Activated CD4-positive, alpha-beta T cell treated with anti-CD3 and anti-CD28 coated beads, Interleukin-2, amount 50 U/mL, for 16 hours (primary cell): ENCODE data around the gene SH3RF1.

Experiments
- DNase-seq: peaks from one replicate; pipeline ENCODE4 v3.0.0-alpha.2; 2020

The SH3RF1 gene

DNA sequence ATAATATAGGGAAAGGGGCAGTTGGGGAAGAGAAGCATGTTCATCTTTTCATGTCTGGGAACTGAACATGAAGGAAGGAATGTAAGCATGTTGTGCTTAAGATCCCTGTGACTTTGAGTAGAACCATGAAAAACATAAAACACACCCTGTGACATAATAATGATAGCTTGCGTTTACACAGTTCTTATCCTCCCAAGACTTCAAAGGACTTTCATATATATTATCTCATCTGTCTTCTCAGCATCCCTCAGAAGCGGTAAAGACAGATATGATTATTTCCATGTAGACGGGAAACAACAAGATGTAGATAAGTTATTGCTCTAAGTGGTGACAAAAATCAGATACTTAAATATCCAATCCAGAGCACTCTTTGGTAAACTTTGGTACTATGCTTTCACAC lies 3.3 kb upstream of the SH3RF1 start:
- DNase-seq: no peak

- no peak for DNase-seq
Observed at GRCh38 chr4:169272265-169272886, 1.6 kb upstream of the SH3RF1 start.

DNA sequence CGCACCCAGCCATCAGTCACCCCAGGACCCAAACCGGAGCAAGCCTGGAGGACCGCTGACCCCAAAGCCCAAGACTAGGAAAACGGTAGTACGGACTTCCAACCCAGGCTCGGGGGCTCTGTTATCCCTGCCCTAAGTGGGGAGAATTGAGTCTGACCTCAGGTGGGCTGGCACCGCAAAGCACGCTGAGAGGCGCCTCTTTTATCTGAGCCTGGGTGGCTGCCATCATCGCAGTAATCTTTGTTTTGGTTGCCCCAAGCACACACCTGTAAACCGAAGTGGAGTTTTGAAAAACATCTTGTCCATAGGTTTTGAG lies 894 bp upstream of the SH3RF1 start:
- no peak for DNase-seq

DNA sequence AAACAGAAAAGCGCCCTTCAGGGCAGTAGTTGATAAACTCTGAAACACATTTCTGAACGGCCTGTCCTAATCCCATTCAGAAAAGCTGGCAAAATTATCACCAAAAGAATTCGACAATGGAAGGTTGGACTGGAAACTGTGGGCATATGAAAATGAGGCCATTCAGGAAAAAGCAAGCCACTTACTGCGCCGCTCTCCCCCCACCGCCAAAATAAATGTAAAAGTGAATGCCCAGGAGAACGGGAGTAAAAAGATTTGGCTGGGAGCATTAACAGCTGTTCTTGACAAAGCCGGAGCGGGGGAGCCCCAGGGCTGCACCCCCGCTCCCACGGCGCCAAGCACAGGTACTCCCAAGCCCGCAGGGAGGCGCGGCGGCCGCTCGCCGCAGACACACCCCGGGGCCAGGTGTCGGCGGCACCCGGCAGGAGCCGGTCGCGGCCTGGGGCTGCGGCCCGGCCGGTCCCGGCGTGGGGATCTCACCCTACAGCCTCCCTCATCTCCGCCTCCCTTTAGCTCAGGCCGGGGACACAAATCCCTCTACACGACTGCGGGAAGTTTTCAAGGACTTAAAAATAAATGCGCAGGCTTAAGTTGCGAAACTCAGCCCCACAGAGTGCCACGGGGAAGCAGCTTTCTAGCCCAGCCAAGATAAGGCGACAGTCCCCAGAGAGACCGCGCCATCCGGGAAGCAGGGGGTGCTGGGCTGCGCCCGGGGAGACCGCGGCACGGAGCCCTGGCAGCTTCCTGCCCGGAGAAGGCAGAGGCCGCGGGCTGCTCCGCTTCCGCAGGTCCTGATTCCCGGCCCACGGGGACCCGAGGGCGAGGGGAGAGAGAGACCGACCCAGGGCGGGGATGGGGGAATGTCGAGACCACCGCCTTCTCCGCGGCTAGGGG lies 593 bp downstream of the SH3RF1 start:
- DNase-seq: peak; percentile 18

GRCh38 chr4:169268951-169269760 lies 1.6 kb downstream of the SH3RF1 start:
- no peak for DNase-seq

DNA sequence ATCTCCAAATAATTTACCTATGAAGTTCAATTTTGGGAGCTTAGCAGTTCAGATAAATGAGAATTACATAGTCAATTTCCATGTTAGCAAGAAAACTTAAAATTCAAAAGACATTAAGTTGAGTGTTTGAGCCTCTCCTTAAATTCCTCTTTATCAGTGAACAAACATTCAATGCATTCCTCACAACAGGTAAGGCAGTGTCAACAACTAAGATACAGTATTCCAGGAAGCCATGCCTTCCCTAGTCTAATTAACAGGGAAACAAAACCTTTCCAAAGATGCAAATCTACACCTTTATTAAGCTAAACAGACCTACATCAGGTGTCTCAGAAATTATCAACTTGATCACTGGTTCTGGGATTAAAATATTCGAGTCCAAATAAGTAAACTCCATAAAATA lies 3.7 kb downstream of the SH3RF1 start:
- DNase-seq: no peak

DNA sequence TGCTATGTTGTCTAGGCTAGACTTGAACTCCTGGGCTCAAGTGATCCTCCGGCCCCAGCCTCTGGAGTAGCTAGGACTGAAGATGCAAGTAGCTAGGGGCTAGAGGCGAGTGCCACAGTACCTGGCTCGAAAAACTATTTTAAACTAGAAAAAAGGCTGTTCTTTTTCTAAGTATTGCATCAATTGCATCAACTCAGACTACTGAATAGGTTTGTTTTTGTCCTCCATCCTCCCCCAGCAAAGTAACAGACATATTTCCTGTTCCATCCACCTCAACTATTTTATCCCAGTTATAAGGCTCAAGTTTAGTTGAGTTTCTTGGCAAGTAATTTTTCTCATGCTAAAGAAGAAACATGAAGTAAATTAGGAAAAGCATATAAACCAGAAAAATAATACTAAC lies 4.1 kb downstream of the SH3RF1 start:
- no peak for DNase-seq

DNA sequence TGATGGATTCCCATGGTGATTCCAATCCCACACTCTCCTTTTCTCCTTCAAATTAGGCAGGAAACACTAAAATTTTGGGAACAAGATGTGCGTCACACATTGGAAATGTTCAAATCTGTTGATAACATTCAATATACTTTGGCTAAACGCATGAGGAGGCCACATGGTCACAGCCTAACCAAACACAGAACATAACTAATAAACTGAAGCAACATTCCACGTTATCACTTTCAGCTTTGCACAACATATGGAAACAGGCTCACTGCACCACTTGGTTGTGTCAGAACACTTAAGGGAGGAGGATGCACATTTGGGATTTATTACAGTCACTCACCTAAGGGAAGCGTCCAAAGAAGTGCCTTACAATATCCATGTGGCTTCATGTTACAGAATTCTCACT lies 4.7 kb downstream of the SH3RF1 start:
- DNase-seq: no peak

- no peak for DNase-seq
Observed at GRCh38 chr4:169263791-169264392, 6.9 kb downstream of the SH3RF1 start.

- no peak for DNase-seq
Observed at GRCh38 chr4:169260217-169260866, 10.4 kb downstream of the SH3RF1 start.

DNA sequence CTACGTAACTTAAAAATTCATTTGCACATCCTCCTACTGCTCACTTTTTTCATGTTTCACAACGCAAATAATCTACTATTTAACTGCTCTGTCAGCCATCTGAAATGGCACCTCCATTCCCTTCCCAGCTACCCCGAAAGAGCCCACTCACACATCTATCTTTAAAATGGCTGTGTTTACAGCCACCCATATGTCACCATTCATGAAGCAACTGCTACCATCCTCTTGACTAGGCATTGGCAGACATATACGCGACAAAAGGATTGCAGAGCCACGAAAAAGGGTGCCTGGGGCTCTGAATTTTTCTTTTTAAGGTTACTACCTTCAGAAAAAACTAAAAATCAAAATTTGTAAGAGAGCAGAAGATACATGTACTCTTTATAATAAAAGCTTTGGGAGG lies 11.5 kb downstream of the SH3RF1 start:
- no peak for DNase-seq

DNA sequence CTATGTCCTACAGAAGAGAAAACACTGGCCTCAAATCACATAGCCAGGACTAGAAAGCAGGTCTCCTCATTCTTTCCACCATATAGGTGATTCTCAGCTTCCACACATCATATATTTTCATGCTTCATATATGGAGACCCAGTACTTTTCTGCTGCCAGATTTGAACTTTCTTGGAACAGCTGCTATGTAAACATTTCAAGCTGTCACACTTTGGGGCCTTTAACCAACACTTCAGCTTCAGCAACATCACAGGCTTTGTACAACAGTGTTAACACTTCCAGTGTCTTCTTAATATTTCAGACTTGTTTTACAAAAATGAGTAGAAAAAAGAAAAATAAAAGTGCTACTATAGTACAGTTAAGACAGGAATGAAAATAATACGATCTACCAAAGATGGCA lies 12.6 kb downstream of the SH3RF1 start:
- DNase-seq: no peak

- DNase-seq: no peak
Observed at GRCh38 chr4:169256856-169257761, 13.6 kb downstream of the SH3RF1 start.

DNA sequence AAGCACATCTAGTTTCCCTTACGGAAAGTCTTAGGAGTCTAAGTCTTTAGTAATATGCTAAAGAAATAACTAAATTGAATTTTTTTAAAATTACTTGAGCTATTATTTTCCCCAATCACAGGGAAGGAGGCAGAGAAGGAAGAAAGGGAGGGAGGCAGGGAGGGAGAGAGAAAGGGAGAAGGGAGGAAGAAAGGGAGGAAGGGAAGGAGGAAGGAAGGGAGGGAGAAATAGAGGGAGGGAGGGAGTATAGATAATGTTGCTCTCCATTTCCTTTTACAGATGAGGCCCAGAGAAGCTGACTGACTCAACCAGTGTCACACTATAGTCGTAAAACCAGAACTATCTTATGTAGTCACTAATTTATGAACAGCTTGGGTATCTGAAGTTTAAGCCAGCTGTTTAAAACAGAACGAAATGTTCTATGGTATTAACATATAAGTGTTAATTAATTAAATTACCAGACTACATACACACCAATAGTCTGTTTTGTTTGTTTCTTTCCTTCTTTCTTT lies 14.6 kb downstream of the SH3RF1 start:
- DNase-seq: no peak

DNA sequence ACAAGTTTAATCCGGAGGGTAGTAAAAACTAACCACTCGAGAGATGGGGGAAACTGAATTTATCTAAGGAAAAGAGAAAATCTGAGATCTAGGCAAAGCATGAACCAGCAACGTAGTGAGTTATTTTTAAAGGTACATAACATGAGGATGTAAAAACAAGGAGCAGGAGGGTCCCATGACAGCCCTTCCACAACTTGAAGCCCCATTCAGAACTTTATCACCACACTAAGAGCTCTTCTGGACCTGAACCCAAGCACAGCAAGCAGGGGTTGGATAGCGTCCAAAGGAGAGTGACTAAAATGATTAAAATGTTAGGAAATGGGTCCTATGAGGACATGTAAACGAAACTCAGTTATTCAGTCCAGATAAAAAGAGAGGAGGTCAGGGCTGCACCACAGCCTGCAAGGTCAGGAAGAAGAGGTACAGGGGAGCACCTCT lies 16.2 kb downstream of the SH3RF1 start:
- no peak for DNase-seq

- no peak for DNase-seq
Observed at GRCh38 chr4:169253904-169254303, 16.9 kb downstream of the SH3RF1 start.

- DNase-seq: no peak
Observed at GRCh38 chr4:169253113-169253671, 17.6 kb downstream of the SH3RF1 start.

GRCh38 chr4:169252339-169253112 lies 18.2 kb downstream of the SH3RF1 start:
- no peak for DNase-seq

DNA sequence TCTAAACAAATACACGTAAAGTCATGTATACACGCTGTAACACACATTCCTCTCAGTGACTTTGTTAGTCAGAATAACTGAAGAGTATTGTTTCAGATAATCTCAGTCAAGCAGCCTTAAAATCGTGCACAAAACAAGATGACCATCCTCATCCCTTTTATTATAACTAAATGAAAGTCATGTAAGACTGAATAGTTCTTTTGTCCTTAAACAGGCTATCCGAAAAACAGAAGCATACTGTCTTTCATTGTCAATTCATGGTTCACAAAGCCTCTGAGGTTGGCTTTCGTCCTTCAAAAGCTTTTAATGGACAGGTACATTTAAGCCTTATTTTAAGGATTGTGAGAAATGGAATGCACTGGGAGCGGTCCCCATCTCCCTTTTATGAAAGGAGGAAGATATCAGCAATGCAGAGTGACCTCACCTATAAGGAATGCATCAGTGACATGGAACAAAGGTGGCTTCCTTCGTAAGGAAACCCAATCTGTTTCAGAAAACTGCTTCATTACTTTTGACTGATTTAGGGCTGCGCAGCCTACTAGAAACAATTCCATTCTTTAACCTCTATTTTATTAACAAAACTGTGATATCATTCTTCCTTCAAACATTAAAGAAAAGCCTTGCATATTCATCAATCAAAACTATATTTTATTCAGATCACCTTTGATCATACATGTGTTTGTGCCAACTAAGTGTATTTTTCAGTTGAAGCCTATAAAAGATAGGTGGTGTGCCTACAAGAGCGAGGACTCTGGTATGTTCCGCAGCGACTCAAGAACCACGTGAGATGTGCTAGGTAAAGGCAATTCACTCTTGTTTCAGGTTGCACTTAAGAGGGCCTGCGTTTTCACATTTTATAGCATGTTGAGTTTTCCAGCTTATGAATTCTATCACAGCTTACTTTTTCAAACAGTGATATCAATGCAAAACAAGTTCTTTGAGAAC lies 19.2 kb downstream of the SH3RF1 start:
- no peak for DNase-seq
